Measurements from ENCODE around the gene MINDY4.

The MINDY4 gene

DNA sequence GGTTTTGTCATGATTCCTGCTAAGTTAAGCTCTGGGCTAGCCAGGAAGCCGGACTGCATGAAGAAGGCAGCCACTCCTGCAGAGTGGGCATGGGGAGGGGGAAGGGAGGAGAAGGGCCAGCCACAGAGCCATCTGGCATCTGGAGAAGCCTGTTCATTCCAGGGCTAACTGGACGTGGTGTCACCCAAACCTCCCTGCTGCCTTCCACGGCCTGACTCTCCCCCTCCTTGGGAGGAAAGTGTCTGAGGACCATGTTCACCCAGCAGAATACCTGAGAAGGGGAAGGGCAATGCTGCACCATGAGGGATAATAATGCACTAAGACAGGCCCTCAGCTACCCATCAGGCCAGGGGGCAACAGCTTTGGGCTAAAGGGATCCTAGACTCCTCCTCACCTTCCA, 155.8 kb downstream of the MINDY4 start:
- peaks cover 5% of the 10 kb centered on the region for H3K27me3 ChIP-seq (ENCODE audit: insufficient read depth, insufficient read length)
- peaks cover 10% of the 10 kb centered on the region; the same call in 1 of the 2 replicates for H3K9me3 ChIP-seq (ENCODE audit: insufficient read depth, low read length)
- TF ChIP-seq ZNF274 (IDR thresholded peaks at IDR 0.05; ENCODE audit: low read depth, low read length) (no peak), SUZ12 (IDR thresholded peaks at IDR 0.05; ENCODE audit: extremely low read depth, insufficient read depth, insufficient read length) (no peak), YY1 (IDR thresholded peaks at IDR 0.05; ENCODE audit: insufficient read depth, insufficient read length) (no peak)
- peaks cover 5% of the 10 kb centered on the region for H3K4me1 ChIP-seq (ENCODE audit: insufficient read depth, insufficient read length)
- no peak overlapping the region for H3K4me3 ChIP-seq (ENCODE audit: insufficient read length, low read depth)
- no peaks in the 10 kb centered on the region for H3K36me3 ChIP-seq (ENCODE audit: insufficient read depth, insufficient read length, low read length)
- DNase-seq (ENCODE audit: low read depth, low spot score) = no peak
- no peak overlapping the region for H3K9ac ChIP-seq (ENCODE audit: insufficient read length, low read depth)

DNA sequence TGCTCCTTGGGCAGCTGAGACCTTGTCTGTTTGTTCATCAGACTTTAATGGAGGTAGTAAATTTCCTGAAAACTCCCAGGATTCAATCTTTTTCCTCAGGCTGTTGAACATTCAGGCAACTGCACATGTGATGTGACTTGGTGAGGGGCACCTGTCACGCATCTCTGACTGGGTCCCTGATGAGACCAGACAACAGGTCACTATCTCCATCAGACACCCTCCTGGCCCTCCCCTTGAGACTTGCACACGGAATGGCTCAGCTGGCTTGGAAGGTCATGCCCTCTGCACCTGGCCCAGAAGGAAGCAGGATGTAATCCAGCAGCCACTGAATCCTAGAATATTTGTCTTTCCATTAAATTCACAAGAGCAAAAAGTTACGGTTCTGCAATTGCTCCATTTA, 156.3 kb downstream of the MINDY4 start:
- no peak overlapping the region for H3K4me3 ChIP-seq (ENCODE audit: insufficient read length, low read depth)
- peaks cover 6% of the 10 kb centered on the region for H3K27me3 ChIP-seq (ENCODE audit: insufficient read depth, insufficient read length)
- TF ChIP-seq YY1 (IDR thresholded peaks at IDR 0.05; ENCODE audit: insufficient read depth, insufficient read length) = no peak
- TF ChIP-seq ZNF274 (IDR thresholded peaks at IDR 0.05; ENCODE audit: low read depth, low read length) = no peak
- TF ChIP-seq SUZ12 (IDR thresholded peaks at IDR 0.05; ENCODE audit: extremely low read depth, insufficient read depth, insufficient read length) = no peak
- H3K9ac ChIP-seq (ENCODE audit: insufficient read length, low read depth) = no peak overlapping the region
- H3K9me3 ChIP-seq (ENCODE audit: insufficient read depth, low read length) = peaks cover 10% of the 10 kb centered on the region; the same call in 1 of the 2 replicates
- no peaks in the 10 kb centered on the region for H3K36me3 ChIP-seq (ENCODE audit: insufficient read depth, insufficient read length, low read length)
- DNase-seq (ENCODE audit: low read depth, low spot score) = no peak
- H3K4me1 ChIP-seq (ENCODE audit: insufficient read depth, insufficient read length) = peaks cover 4% of the 10 kb centered on the region

DNA sequence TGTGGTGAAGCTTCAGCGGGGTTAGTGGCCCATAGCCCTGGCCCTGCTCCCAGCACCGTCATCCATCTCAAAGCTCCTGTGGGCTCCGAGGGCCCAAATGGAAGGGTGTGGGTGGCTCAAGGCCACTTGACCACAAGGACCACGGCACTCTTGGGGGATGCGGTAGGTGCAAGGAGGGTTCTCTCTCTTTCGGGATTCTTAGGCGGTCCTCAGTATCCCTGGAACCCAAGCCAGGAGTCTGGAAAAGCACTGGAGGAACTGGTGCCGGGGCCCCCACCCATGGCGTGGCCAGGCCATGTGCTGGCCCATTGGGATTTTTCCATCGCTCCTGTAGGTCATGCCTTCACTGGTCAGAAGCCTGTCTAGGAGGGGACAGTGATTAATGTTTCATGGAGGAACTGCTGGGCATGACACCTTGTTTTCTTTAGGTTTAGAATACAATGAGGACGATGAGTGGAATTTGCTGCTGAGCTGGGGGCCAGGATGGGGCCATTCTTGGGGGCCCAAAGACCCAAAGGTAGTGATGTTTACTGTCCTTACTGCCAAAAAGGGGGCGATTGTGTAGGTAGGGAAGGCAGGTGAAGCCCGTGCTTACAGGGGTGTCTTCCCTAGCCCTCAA, 157.1 kb downstream of the MINDY4 start:
- DNase-seq (ENCODE audit: low read depth, low spot score) = no peak

GRCh38 chr7:30929686-30930085, 158.5 kb downstream of the MINDY4 start:
- Histone ChIP-seq H3K27me3 (ENCODE audit: insufficient read depth, insufficient read length) (peaks cover 10% of the 10 kb centered on the region), H3K9ac (ENCODE audit: insufficient read length, low read depth) (no peak overlapping the region), H3K4me3 (ENCODE audit: insufficient read length, low read depth) (no peak overlapping the region), H3K4me1 (ENCODE audit: insufficient read depth, insufficient read length) (peaks cover 19% of the 10 kb centered on the region), H3K9me3 (ENCODE audit: insufficient read depth, low read length) (peaks cover 10% of the 10 kb centered on the region; the same call in 1 of the 2 replicates), H3K36me3 (ENCODE audit: insufficient read depth, insufficient read length, low read length) (no peaks in the 10 kb centered on the region)
- TF ChIP-seq SUZ12 (IDR thresholded peaks at IDR 0.05; ENCODE audit: extremely low read depth, insufficient read depth, insufficient read length) = no peak
- TF ChIP-seq ZNF274 (IDR thresholded peaks at IDR 0.05; ENCODE audit: low read depth, low read length) = no peak
- no peak for TF ChIP-seq YY1 (IDR thresholded peaks at IDR 0.05; ENCODE audit: insufficient read depth, insufficient read length)
- DNase-seq (ENCODE audit: low read depth, low spot score) = no peak

More for the DNA sequence above, 157.1 kb downstream of the MINDY4 start:
- no peak overlapping the region for H3K9ac ChIP-seq (ENCODE audit: insufficient read length, low read depth)
- H3K4me3 ChIP-seq (ENCODE audit: insufficient read length, low read depth) = no peak overlapping the region
- no peaks in the 10 kb centered on the region for H3K36me3 ChIP-seq (ENCODE audit: insufficient read depth, insufficient read length, low read length)
- H3K4me1 ChIP-seq (ENCODE audit: insufficient read depth, insufficient read length) = peaks cover 12% of the 10 kb centered on the region
- H3K27me3 ChIP-seq (ENCODE audit: insufficient read depth, insufficient read length) = peaks cover 10% of the 10 kb centered on the region
- no peak for TF ChIP-seq YY1 (IDR thresholded peaks at IDR 0.05; ENCODE audit: insufficient read depth, insufficient read length)
- TF ChIP-seq ZNF274 (IDR thresholded peaks at IDR 0.05; ENCODE audit: low read depth, low read length) = no peak
- no peak for TF ChIP-seq SUZ12 (IDR thresholded peaks at IDR 0.05; ENCODE audit: extremely low read depth, insufficient read depth, insufficient read length)
- peaks cover 10% of the 10 kb centered on the region; the same call in 1 of the 2 replicates for H3K9me3 ChIP-seq (ENCODE audit: insufficient read depth, low read length)

DNA sequence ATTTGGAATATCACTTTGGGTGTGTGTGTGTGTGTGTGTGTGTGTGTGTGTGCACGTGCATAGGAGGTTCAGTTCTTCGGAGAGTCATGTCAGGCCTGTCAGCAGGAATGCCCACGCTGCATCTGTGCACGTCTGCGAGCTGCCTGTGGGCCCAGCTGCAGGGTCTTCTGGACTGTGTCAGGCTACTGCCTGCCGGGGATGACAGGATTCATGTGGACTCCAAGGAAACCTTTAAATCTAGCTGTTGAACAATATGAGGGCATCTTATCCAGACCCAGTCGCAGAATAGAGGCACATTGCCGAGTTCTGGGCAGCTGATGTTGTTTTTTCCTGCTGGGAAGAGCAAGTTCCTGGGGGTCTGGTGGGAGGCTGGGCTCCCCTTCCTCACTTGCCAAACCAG, 159.4 kb downstream of the MINDY4 start:
- no peaks in the 10 kb centered on the region for H3K36me3 ChIP-seq (ENCODE audit: insufficient read depth, insufficient read length, low read length)
- H3K9ac ChIP-seq (ENCODE audit: insufficient read length, low read depth) = no peak overlapping the region
- H3K4me3 ChIP-seq (ENCODE audit: insufficient read length, low read depth) = no peak overlapping the region
- H3K4me1 ChIP-seq (ENCODE audit: insufficient read depth, insufficient read length) = peaks cover 19% of the 10 kb centered on the region
- H3K27me3 ChIP-seq (ENCODE audit: insufficient read depth, insufficient read length) = peaks cover 10% of the 10 kb centered on the region
- H3K9me3 ChIP-seq (ENCODE audit: insufficient read depth, low read length) = peaks cover 10% of the 10 kb centered on the region; the same call in 1 of the 2 replicates
- DNase-seq (ENCODE audit: low read depth, low spot score) = no peak
- no peak for TF ChIP-seq YY1 (IDR thresholded peaks at IDR 0.05; ENCODE audit: insufficient read depth, insufficient read length)
- TF ChIP-seq ZNF274 (IDR thresholded peaks at IDR 0.05; ENCODE audit: low read depth, low read length) = no peak
- TF ChIP-seq SUZ12 (IDR thresholded peaks at IDR 0.05; ENCODE audit: extremely low read depth, insufficient read depth, insufficient read length) = no peak

DNA sequence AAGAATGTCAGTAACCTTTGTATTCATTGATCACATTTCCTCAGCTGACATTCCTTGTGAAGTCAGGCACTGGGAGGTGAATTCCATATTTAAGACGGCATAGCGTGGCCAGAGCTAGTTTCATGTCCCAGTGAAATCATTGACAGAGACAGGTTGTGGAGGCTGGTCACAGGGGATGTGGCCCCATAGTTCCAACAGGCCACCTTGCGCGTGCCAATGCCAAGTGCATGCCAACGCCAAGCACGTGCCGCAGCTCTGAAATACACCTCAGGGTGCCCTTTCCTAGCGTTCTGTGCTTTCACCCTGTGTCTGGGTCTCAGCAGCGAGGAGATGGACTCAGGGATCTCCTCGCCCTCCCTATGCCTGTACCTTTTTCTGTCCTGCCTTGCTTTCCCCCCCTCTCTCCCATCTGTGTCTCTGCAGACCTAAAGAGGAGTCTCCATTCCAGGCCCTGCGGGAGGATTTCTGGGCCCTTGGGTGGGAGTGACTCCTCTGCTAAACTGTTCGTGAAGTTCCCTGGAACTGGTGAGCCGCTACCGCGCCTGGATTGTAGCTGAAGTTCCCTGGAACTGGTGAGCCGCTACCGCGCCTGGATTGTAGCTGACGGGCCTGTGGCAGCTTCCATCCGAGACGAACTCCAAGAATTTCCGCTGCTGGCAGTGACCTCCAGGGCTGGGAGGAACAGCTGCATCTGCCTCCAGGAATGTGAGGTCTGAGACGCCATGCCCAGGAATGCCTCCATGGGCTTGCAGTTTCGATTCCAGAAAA, 160.1 kb downstream of the MINDY4 start:
- no peak overlapping the region for H3K4me3 ChIP-seq (ENCODE audit: insufficient read length, low read depth)
- no peaks in the 10 kb centered on the region for H3K36me3 ChIP-seq (ENCODE audit: insufficient read depth, insufficient read length, low read length)
- peaks cover 10% of the 10 kb centered on the region; the same call in 1 of the 2 replicates for H3K9me3 ChIP-seq (ENCODE audit: insufficient read depth, low read length)
- no peak for TF ChIP-seq SUZ12 (IDR thresholded peaks at IDR 0.05; ENCODE audit: extremely low read depth, insufficient read depth, insufficient read length)
- no peak for TF ChIP-seq ZNF274 (IDR thresholded peaks at IDR 0.05; ENCODE audit: low read depth, low read length)
- no peak for TF ChIP-seq YY1 (IDR thresholded peaks at IDR 0.05; ENCODE audit: insufficient read depth, insufficient read length)
- H3K9ac ChIP-seq (ENCODE audit: insufficient read length, low read depth) = no peak overlapping the region
- DNase-seq (ENCODE audit: low read depth, low spot score) = no peak
- H3K4me1 ChIP-seq (ENCODE audit: insufficient read depth, insufficient read length) = peaks cover 16% of the 10 kb centered on the region
- H3K27me3 ChIP-seq (ENCODE audit: insufficient read depth, insufficient read length) = peaks cover 10% of the 10 kb centered on the region

DNA sequence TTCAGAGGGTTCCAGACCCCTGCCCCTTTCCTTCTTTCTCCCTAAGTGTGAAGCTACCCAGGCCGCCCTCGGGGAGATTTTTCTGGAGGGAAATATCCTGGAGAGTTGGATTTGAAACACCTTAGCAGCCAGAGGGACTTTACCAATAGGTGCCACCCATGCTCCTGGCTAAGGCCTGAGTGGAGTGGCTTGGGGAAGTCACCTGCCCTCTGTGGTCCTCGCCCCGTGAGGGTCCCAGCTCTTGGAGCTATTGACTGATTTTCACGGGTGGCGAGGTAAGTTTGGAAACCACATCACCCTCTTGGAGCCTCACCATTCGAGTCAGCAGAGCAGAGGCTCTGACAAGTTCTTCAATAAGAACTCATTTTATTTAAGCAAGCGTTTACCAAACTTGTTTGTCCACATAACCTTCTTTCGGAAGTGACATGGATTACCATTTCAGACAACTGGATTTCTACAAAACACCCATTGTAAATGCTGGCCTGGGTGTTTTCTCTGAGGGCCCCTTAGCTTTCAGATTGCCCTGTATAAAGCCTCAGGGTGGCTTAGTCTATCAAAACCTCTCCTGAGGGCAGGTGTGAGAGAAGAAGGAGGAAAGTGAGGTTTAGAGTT, 160.8 kb downstream of the MINDY4 start:
- DNase-seq (ENCODE audit: low read depth, low spot score) = no peak
- TF ChIP-seq SUZ12 (IDR thresholded peaks at IDR 0.05; ENCODE audit: extremely low read depth, insufficient read depth, insufficient read length) (no peak), ZNF274 (IDR thresholded peaks at IDR 0.05; ENCODE audit: low read depth, low read length) (no peak), YY1 (IDR thresholded peaks at IDR 0.05; ENCODE audit: insufficient read depth, insufficient read length) (no peak)
- H3K9me3 ChIP-seq (ENCODE audit: insufficient read depth, low read length) = peaks cover 6% of the 10 kb centered on the region; the same call in 1 of the 2 replicates
- no peak overlapping the region for H3K4me3 ChIP-seq (ENCODE audit: insufficient read length, low read depth)
- peaks cover 10% of the 10 kb centered on the region for H3K27me3 ChIP-seq (ENCODE audit: insufficient read depth, insufficient read length)
- H3K4me1 ChIP-seq (ENCODE audit: insufficient read depth, insufficient read length) = peaks cover 23% of the 10 kb centered on the region
- no peaks in the 10 kb centered on the region for H3K36me3 ChIP-seq (ENCODE audit: insufficient read depth, insufficient read length, low read length)
- H3K9ac ChIP-seq (ENCODE audit: insufficient read length, low read depth) = no peak overlapping the region

Measured in NT2/D1 (cell line).